K562 (cell line): ENCODE measurements around the gene GNAQ. TPM values are rescaled to one million over a fixed set of nuclear protein-coding genes. Genes with fewer than 3 reads are reported as not detected.
A peak's percentile ranks its signal among the peaks of the same experiment; 100 is the strongest.

ENCODE experiments used
- ATAC-seq: fragments of 200-7000 bp; cut with Tn5 transposase; 3 replicates; pipeline ENCODE4 v1.9.1; 2020; ENCODE audit warnings: moderate library complexity
- BruUV-seq: library from RNA; stranded (reverse); fragments of 400-500 nt; replicated peaks from 2 replicates; lab custom pipeline; 2021; lab: Mats Ljungman, UMichigan
- CTCF ChIA-PET: fragments of 300-600 bp; formaldehyde crosslinking; extraction: SDS; loops from one replicate; lab custom pipeline; 2021; ENCODE audit warnings: low intra/inter-chr PET ratio; lab: Yijun Ruan, JAX
- POLR2A ChIA-PET: fragments of 300-600, 350-650 bp; sonication (Branson Sonifier 250); formaldehyde crosslinking; extraction: SDS; loops from one replicate; lab custom pipeline; 2021; ENCODE audit warnings: antibody characterized with exemption, inconsistent platforms; lab: Yijun Ruan, JAX
- DNase-seq, 4 experiments: peaks; one replicate each; pipeline versions ENCODE4 v3.0.0 to v3.0.0-alpha.2; 2011 to 2018; ENCODE audit warnings: low spot score in 3 of 4, mixed read lengths in 3 of 4; ENCODE audit errors: extremely low read depth in 1 of 4
- FAIRE-seq: peaks from 2 replicates; lab custom pipeline; 2011; peaks lifted over from hg19 to GRCh38; lab: Jason Lieb, UNC
- H2AFZ ChIP-seq: 2 replicates; pipeline ENCODE4 v1.6.0; 2011; ENCODE audit warnings: low read depth, low read length, control low read depth, inconsistent platforms
- H3K27ac ChIP-seq: fragments of 200-600 bp; 3 replicates; pipeline ENCODE4 v1.8.0; 2011; ENCODE audit warnings: low read depth, mild to moderate bottlenecking, control low read depth, inconsistent platforms, low read length, moderate library complexity, mixed read lengths; ENCODE audit errors: extremely low read depth
- H3K27me3 ChIP-seq, 2 experiments: fragments of 300-600 bp in 1 of 2; 2 replicates in 1 of 2; 3 replicates in 1 of 2; pipeline versions ENCODE4 v1.6.0 to v1.8.0; 2011; ENCODE audit warnings: inconsistent platforms in 2 of 2, low read length in 2 of 2, mild to moderate bottlenecking in 1 of 2, mixed read lengths in 1 of 2, moderate library complexity in 1 of 2; ENCODE audit not compliant: control insufficient read depth in 2 of 2, insufficient read depth in 2 of 2
- H3K36me3 ChIP-seq: fragments of 300-600 bp; 3 replicates; pipeline ENCODE4 v1.8.0; 2011; ENCODE audit warnings: mild to moderate bottlenecking, low read length, inconsistent platforms; ENCODE audit not compliant: control insufficient read depth, insufficient read depth
- H3K4me1 ChIP-seq, 2 experiments: fragments of 200-600 bp in 1 of 2; replicated peaks in 1 of 2; 2 replicates in 1 of 2; 3 replicates in 1 of 2; pipeline versions ENCODE4 v1.5.1 to v1.8.0; 2011; ENCODE audit warnings: inconsistent platforms in 2 of 2, low read length in 2 of 2, mild to moderate bottlenecking in 1 of 2, mixed read lengths in 1 of 2, moderate library complexity in 1 of 2; ENCODE audit not compliant: control insufficient read depth in 2 of 2, insufficient read depth in 2 of 2
- H3K4me2 ChIP-seq: 2 replicates; pipeline ENCODE4 v1.6.1; 2011; ENCODE audit warnings: low read length, control low read depth, inconsistent platforms, mixed read lengths; ENCODE audit not compliant: insufficient read depth
- H3K4me3 ChIP-seq: fragments of 200-600 bp; sonication (generic), shearing (Covaris generic); 2 replicates; pipeline ENCODE4 v1.5.1; 2016; ENCODE audit warnings: control low read depth, inconsistent platforms
- H3K79me2 ChIP-seq: fragments of 200-600 bp; 3 replicates; pipeline ENCODE4 v1.8.0; 2011; ENCODE audit warnings: low read length, inconsistent platforms; ENCODE audit not compliant: control insufficient read depth, insufficient read depth
- H3K9ac ChIP-seq, 2 experiments: 2 replicates each; pipeline versions ENCODE4 v1.6.0 to v1.6.1; 2011; ENCODE audit warnings: low read depth in 2 of 2, low read length in 2 of 2, control low read depth in 1 of 2, inconsistent platforms in 1 of 2, mild to moderate bottlenecking in 1 of 2, mixed read lengths in 1 of 2; ENCODE audit not compliant: insufficient read depth in 1 of 2
- H3K9me1 ChIP-seq: one replicate; pipeline ENCODE4 v1.6.0; 2011; ENCODE audit warnings: inconsistent platforms, mild to moderate bottlenecking, low read length, moderate library complexity; ENCODE audit not compliant: control insufficient read depth, insufficient read depth
- H3K9me3 ChIP-seq: replicated peaks from 2 replicates; pipeline ENCODE4 v1.5.1; 2011; ENCODE audit warnings: low read depth, low read length, inconsistent platforms; ENCODE audit not compliant: control insufficient read depth, insufficient read depth
- H4K20me1 ChIP-seq: replicated peaks from 2 replicates; pipeline ENCODE4 v1.6.1; 2011; ENCODE audit warnings: low read length, inconsistent platforms, mixed read lengths; ENCODE audit not compliant: control insufficient read depth, insufficient read depth
- CEBPB ChIP-seq: fragments of 450-650 bp; IDR thresholded peaks from 2 replicates; pipeline ENCODE4 v1.6.1; 2016; ENCODE audit warnings: missing genetic modification characterization, missing compliant biosample characterization
- CHD1 ChIP-seq: fragments of 200-600 bp; sonication (generic); IDR thresholded peaks from one replicate; pipeline ENCODE4 v1.6.1; 2012; ENCODE audit warnings: mild to moderate bottlenecking, moderate library complexity, low read length, inconsistent platforms
- NFE2 ChIP-seq: IDR thresholded peaks from 2 replicates; pipeline ENCODE4 v1.6.1; 2014; ENCODE audit warnings: antibody characterized with exemption, low read depth
- NR4A1 ChIP-seq, 2 experiments: fragments of 250-450 bp in 1 of 2; fragments of 450-650 bp in 1 of 2; sonication (Bioruptor Pico) in 1 of 2; IDR thresholded peaks; 2 replicates each; pipeline versions ENCODE4 v1.4.0 to v1.6.1; 2016 to 2020; ENCODE audit warnings: mild to moderate bottlenecking in 2 of 2, missing compliant biosample characterization in 1 of 2, missing genetic modification characterization in 1 of 2, moderate library complexity in 1 of 2
- POLR2A ChIP-seq: fragments of 450-650 bp; conservative IDR thresholded peaks from 2 replicates; pipeline ENCODE4 v1.6.1; 2016
- RAD21 ChIP-seq, 2 experiments: fragments of 250-450 bp in 1 of 2; fragments of 450-650 bp in 1 of 2; sonication (Bioruptor Pico) in 1 of 2; formaldehyde crosslinking in 1 of 2; IDR thresholded peaks in 1 of 2; conservative IDR thresholded peaks in 1 of 2; 2 replicates each; pipeline versions ENCODE4 v1.4.0 to v1.8.0; 2020 to 2022; ENCODE audit warnings: mild to moderate bottlenecking in 2 of 2, moderate library complexity in 1 of 2
- ZKSCAN8 ChIP-seq: fragments of 200-800 bp; sonication (Bioruptor generic); IDR thresholded peaks from 2 replicates; pipeline ENCODE4 v1.6.1; 2016; ENCODE audit warnings: missing genetic modification characterization, missing compliant biosample characterization
- ZNF12 ChIP-seq: sonication (generic); formaldehyde crosslinking; IDR thresholded peaks from 2 replicates; pipeline ENCODE4 v1.4.0; 2020; ENCODE audit warnings: mild to moderate bottlenecking, missing genetic modification reagents
- WGBS: fragments of 100-300 bp; shearing (Covaris generic); methylation state at CpG from one replicate; pipeline ENCODE4 v1.1.6; 2016; ENCODE audit warnings: low coverage, mixed read lengths; ENCODE audit not compliant: insufficient coverage; ENCODE audit errors: missing lambda C conversion rate; 5-methylcytosine and 5-hydroxymethylcytosine counted together
- in situ Hi-C: fragments of 300-500 bp; cut with MboI; formaldehyde crosslinking; loops from 4 replicates; pipeline ENCODE4 v1.15.0; 2018; ENCODE audit warnings: inconsistent platforms, mixed read lengths
- intact Hi-C: fragments of 100-400 bp; cut with micrococcal nuclease; formaldehyde crosslinking; loops from 2 replicates; pipeline ENCODE4 v1.14.2; 2022
- polyA plus RNA-seq, 8 experiments: library from polyadenylated mRNA; depleted of rRNA in 4 of 8; stranded (reverse) in 5 of 8; unstranded in 3 of 8; fragments of >200 nt; fragmentation: Nextera tagmentation in 2 of 8; fragmentation: Illumina TruSeq in 1 of 8; extraction: Ambion mirVana in 2 of 8; extraction: Trizol in 1 of 8; gene quantifications; 2 replicates each; pipeline versions ENCODE4 v1.2.1 to v1.2.3, GENCODE V29; 2011 to 2014; ENCODE audit warnings: inconsistent platforms in 1 of 8, missing spikeins in 1 of 8
- total RNA-seq, 7 experiments: library from RNA; depleted of rRNA in 6 of 7; stranded (reverse); fragments of >200 nt in 6 of 7; fragmentation: Illumina TruSeq in 2 of 7; extraction: Trizol in 2 of 7; gene quantifications; 2 replicates each; pipeline versions ENCODE4 v1.2.1 to v1.2.3, GENCODE V29; 2011 to 2021; ENCODE audit warnings: low replicate concordance in 1 of 7
- TF ChIP-seq, protein P1 (sequence below): fragments of 250-450 bp; sonication (Bioruptor Pico); IDR thresholded peaks from 2 replicates; pipeline ENCODE4 v1.8.0; 2022; ENCODE audit warnings: moderate library complexity, mild to moderate bottlenecking, inconsistent platforms
- TF ChIP-seq, protein P2 (sequence below), 2 experiments: fragments of 250-450 bp in 1 of 2; fragments of 450-650 bp in 1 of 2; sonication (Bioruptor Pico) in 1 of 2; IDR thresholded peaks; 2 replicates each; pipeline versions ENCODE4 v1.6.1 to v1.8.0; 2016 to 2021; ENCODE audit warnings: mild to moderate bottlenecking in 2 of 2, moderate library complexity in 2 of 2, missing compliant biosample characterization in 1 of 2, missing genetic modification characterization in 1 of 2
- TF ChIP-seq, protein P3 (sequence below): fragments of 450-650 bp; formaldehyde crosslinking; IDR thresholded peaks from 2 replicates; pipeline ENCODE4 v1.4.0; 2022; ENCODE audit warnings: missing genetic modification characterization

Gene GNAQ
- total and polyA plus RNA-seq, 9 of the 15 experiments (the other 6 are each of a cell fraction or from before 2014, with no cell fraction given) = 4.8 to 27.9 (median 17.5) TPM

DNA sequence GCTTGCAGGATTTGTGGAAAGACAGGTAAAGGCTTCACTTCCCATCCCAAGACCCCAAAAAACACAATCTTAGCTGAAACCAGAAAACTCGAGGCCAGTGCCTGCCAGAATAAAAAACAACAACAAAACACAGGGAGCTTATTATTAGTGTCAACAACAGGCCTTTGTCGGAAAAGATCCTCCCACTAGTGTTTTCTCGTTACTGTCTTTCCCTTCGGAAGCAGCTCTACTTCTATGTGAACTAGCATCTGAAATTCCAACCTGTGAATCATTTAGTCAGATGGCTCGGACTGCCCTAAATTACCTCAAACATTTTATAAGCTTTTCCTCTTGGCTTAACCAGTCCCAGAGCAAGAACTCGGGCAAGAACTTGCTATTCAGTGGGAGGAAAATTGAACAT is 261.3 kb downstream of the GNAQ start (continued):
- TF ChIP-seq RAD21 (CRISPR knock-in tag; conservative IDR thresholded peaks at IDR 0.05 in 1 of 2, IDR thresholded peaks at IDR 0.05 in 1 of 2) (no peak), NR4A1 (CRISPR knock-in tag; IDR thresholded peaks at IDR 0.05) (no peak), NR4A1 (tag; IDR thresholded peaks at IDR 0.05) (no peak)
- TF ChIP-seq, protein P1, sequence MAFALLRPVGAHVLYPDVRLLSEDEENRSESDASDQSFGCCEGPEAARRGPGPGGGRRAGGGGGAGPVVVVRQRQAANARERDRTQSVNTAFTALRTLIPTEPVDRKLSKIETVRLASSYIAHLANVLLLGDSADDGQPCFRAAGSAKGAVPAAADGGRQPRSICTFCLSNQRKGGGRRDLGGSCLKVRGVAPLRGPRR (CRISPR knock-in tag) = no peak

DNA sequence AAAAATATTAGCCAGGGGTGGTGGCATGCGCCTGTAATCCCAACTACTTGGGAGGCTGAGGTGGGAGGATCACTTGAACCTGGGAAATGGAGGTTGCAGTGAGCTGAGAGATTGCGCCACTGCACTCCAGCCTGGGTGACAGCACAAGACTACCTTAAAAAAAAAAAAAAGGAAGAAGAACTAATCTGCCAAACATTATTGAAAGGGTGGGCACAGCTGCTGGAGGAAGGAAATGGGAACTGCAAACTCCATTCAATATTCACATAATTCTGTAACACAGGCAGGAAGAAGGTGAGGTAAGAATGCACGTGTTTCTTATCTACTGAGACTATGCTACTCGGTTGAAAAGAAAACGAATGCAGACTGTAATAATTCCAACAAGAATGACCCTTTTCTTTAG is 262.4 kb downstream of the GNAQ start:
- H3K9ac ChIP-seq = no peak overlapping the region
- no peak overlapping the region for H2AFZ ChIP-seq
- ATAC-seq (no peak), DNase-seq (no peak), FAIRE-seq (no peak)
- H3K79me2 ChIP-seq = no peaks in the 10 kb centered on the region; the same call in 2 of the 3 replicates
- H3K9me1 ChIP-seq = no peaks in the 10 kb centered on the region
- no peaks in the 10 kb centered on the region for H4K20me1 ChIP-seq
- H3K9me3 ChIP-seq = no peaks in the 10 kb centered on the region
- POLR2A ChIA-PET = interaction anchor here (0.6 kb wide), 1 partner anchor 130 kb away, joined by 3 read pairs; no protein-coding TSS in a partner anchor
- CTCF ChIA-PET = no interaction called here
- no peak overlapping the region for H3K4me3 ChIP-seq
- no peaks in the 10 kb centered on the region for H3K27me3 ChIP-seq
- intact Hi-C loops (no loop called here), in situ Hi-C loops (no loop called here)
- WGBS = 46% methylated on average over 4 of the region's 5 CpGs
- BruUV-seq = no TSS peak
- TF ChIP-seq, protein P2, sequence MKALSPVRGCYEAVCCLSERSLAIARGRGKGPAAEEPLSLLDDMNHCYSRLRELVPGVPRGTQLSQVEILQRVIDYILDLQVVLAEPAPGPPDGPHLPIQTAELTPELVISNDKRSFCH (CRISPR knock-in tag; IDR thresholded peaks at IDR 0.05) = no peak
- TF ChIP-seq, protein P2 (tag; IDR thresholded peaks at IDR 0.05) = no peak
- TF ChIP-seq, protein P3, sequence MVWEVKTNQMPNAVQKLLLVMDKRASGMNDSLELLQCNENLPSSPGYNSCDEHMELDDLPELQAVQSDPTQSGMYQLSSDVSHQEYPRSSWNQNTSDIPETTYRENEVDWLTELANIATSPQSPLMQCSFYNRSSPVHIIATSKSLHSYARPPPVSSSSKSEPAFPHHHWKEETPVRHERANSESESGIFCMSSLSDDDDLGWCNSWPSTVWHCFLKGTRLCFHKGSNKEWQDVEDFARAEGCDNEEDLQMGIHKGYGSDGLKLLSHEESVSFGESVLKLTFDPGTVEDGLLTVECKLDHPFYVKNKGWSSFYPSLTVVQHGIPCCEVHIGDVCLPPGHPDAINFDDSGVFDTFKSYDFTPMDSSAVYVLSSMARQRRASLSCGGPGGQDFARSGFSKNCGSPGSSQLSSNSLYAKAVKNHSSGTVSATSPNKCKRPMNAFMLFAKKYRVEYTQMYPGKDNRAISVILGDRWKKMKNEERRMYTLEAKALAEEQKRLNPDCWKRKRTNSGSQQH (CRISPR knock-in tag) = no peak
- TF ChIP-seq ZKSCAN8 (CRISPR knock-in tag) (no peak), CEBPB (tag) (peak; percentile 13; the same call in 1 of the 2 replicates), POLR2A (no peak), NFE2 (no peak), ZNF12 (CRISPR knock-in tag) (no peak), CHD1 (no peak)
- H3K4me1 ChIP-seq = no peaks in the 10 kb centered on the region
- no peak overlapping the region for H3K4me2 ChIP-seq
- H3K27ac ChIP-seq = no peak overlapping the region
- H3K36me3 ChIP-seq = 0 out of 3 replicates have a peak, but pooled peaks cover 3% of the 10 kb centered on the region
